WTC11 (cell line): ENCODE measurements around the gene CTIF.

Source experiments
- ATF2 ChIP-seq: sonication (generic); formaldehyde crosslinking; IDR thresholded peaks from 2 replicates; pipeline ENCODE4 v1.8.1; 2022; ENCODE audit warnings: low read depth, missing genetic modification reagents, borderline replicate concordance
- ATF6 ChIP-seq: sonication (generic); formaldehyde crosslinking; IDR thresholded peaks from 2 replicates; pipeline ENCODE4 v1.8.1; 2023; ENCODE audit warnings: mild to moderate bottlenecking, missing genetic modification reagents
- E2F4 ChIP-seq: sonication (generic); formaldehyde crosslinking; IDR thresholded peaks from 2 replicates; pipeline ENCODE4 v1.8.1; 2022; ENCODE audit warnings: low read depth, mild to moderate bottlenecking, moderate library complexity, missing genetic modification reagents, borderline replicate concordance
- NR1H2 ChIP-seq: sonication (generic); formaldehyde crosslinking; IDR thresholded peaks from 2 replicates; pipeline ENCODE4 v1.9.0; 2021; ENCODE audit warnings: mild to moderate bottlenecking, moderate library complexity, missing genetic modification reagents
- TCF7 ChIP-seq: sonication (generic); formaldehyde crosslinking; IDR thresholded peaks from 2 replicates; pipeline ENCODE4 v1.8.0; 2022; ENCODE audit warnings: mild to moderate bottlenecking, low read depth, missing genetic modification reagents, moderate library complexity
- TP53 ChIP-seq: sonication (generic); formaldehyde crosslinking; IDR thresholded peaks from 2 replicates; pipeline ENCODE4 v1.8.1; 2023; ENCODE audit warnings: mild to moderate bottlenecking, missing genetic modification reagents
- TF ChIP-seq, protein P1 (sequence below): fragments of 200-600 bp; IDR thresholded peaks from 2 replicates; pipeline ENCODE4 v1.8.0; 2022; ENCODE audit warnings: antibody characterized with exemption
- TF ChIP-seq, protein P2 (sequence below): sonication (generic); formaldehyde crosslinking; IDR thresholded peaks from 2 replicates; pipeline ENCODE4 v1.8.0; 2022; ENCODE audit warnings: mild to moderate bottlenecking, missing genetic modification reagents
- TF ChIP-seq, protein P3 (sequence below): sonication (generic); formaldehyde crosslinking; IDR thresholded peaks from 2 replicates; pipeline ENCODE4 v1.8.0; 2022; ENCODE audit warnings: mild to moderate bottlenecking, missing genetic modification reagents

DNA sequence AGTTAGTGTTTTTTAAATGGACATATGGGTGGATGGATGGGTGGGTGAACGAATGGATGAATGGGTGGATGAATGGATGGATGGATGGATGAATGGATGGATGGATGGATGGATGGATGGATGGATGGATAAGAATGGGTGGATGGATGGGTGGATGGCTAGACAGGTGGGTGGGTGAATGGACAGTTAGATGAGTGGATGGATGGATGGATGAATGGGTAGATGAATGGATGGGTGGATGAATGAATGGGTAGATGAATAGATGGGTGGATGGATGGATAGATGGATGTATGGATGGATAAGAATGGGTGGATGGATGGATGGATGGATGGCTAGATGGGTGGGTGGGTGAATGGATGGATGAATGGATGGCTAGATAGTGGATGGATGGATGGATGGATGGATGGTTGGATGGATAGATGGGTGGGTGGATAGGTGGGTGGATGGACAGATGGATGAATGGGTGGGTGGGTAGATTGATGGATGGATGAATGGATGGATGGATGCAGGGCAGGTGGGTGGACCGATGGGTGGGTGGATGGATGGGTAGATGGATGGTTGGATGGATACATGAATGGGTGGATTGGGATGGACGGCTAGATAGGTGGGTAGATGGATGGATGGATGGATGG lies 64.0 kb downstream of the CTIF start:
- TF ChIP-seq TCF7 (CRISPR knock-in tag), result no peak
- TF ChIP-seq, protein P1, sequence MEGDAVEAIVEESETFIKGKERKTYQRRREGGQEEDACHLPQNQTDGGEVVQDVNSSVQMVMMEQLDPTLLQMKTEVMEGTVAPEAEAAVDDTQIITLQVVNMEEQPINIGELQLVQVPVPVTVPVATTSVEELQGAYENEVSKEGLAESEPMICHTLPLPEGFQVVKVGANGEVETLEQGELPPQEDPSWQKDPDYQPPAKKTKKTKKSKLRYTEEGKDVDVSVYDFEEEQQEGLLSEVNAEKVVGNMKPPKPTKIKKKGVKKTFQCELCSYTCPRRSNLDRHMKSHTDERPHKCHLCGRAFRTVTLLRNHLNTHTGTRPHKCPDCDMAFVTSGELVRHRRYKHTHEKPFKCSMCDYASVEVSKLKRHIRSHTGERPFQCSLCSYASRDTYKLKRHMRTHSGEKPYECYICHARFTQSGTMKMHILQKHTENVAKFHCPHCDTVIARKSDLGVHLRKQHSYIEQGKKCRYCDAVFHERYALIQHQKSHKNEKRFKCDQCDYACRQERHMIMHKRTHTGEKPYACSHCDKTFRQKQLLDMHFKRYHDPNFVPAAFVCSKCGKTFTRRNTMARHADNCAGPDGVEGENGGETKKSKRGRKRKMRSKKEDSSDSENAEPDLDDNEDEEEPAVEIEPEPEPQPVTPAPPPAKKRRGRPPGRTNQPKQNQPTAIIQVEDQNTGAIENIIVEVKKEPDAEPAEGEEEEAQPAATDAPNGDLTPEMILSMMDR, result no peak
- TF ChIP-seq ATF2, result no peak
- TF ChIP-seq E2F4 (CRISPR knock-in tag), result no peak
- TF ChIP-seq NR1H2 (CRISPR knock-in tag), result no peak
- TF ChIP-seq ATF6 (CRISPR knock-in tag), result no peak
- TF ChIP-seq, protein P2, sequence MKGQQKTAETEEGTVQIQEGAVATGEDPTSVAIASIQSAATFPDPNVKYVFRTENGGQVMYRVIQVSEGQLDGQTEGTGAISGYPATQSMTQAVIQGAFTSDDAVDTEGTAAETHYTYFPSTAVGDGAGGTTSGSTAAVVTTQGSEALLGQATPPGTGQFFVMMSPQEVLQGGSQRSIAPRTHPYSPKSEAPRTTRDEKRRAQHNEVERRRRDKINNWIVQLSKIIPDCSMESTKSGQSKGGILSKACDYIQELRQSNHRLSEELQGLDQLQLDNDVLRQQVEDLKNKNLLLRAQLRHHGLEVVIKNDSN (CRISPR knock-in tag), result no peak
- no peak for TF ChIP-seq TP53 (CRISPR knock-in tag)
- TF ChIP-seq, protein P3, sequence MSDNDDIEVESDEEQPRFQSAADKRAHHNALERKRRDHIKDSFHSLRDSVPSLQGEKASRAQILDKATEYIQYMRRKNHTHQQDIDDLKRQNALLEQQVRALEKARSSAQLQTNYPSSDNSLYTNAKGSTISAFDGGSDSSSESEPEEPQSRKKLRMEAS (CRISPR knock-in tag), result no peak
